Lower leg skin (tissue), 3 donors: ENCODE data around the gene ANAPC10.

Experiments
- CTCF ChIP-seq, 3 donors: fragments of 450-650 bp; IDR thresholded peaks; one replicate each; pipeline ENCODE4 v1.5.1; 2016; ENCODE audit warnings: antibody characterized with exemption in 3 of 3, mild to moderate bottlenecking in 3 of 3, moderate library complexity in 2 of 3
- POLR2A ChIP-seq, 2 donors: fragments of 450-650 bp; IDR thresholded peaks; one replicate each; pipeline ENCODE4 v1.6.1; 2016 to 2017; ENCODE audit warnings: antibody characterized with exemption in 2 of 2, mild to moderate bottlenecking in 1 of 2, moderate library complexity in 1 of 2

GRCh38 chr4:145042601-145043285, 55.3 kb downstream of the ANAPC10 start:
- TF ChIP-seq CTCF (IDR thresholded peaks at IDR 0.05) (no peak), POLR2A (IDR thresholded peaks at IDR 0.05) (no peak)
